SK-N-SH (cell line): ENCODE measurements around the gene NYAP2. TPM values are rescaled to one million over a fixed set of nuclear protein-coding genes. Genes with fewer than 3 reads are reported as not detected.

ENCODE experiments used
- CTCF ChIA-PET: fragments of 300-600, 350-600 bp; formaldehyde crosslinking; extraction: SDS; loops from one replicate; lab custom pipeline; 2021; lab: Yijun Ruan, JAX
- POLR2A ChIA-PET: fragments of 350-600 bp; sonication (Branson Sonifier 250); formaldehyde crosslinking; extraction: SDS; loops from one replicate; lab custom pipeline; 2020; ENCODE audit warnings: antibody characterized with exemption, inconsistent platforms; lab: Yijun Ruan, JAX
- DNase-seq: peaks from one replicate; pipeline ENCODE4 v3.0.0; 2012
- H2AFZ ChIP-seq: fragments of 200-600 bp; sonication (generic); 2 replicates; pipeline ENCODE4 v1.8.1; 2016; ENCODE audit warnings: antibody characterized with exemption, mild to moderate bottlenecking, low read depth
- H3F3A ChIP-seq: fragments of 200-600 bp; sonication (generic); replicated peaks from 2 replicates; pipeline ENCODE3; 2016; ENCODE audit warnings: antibody characterized with exemption, mild to moderate bottlenecking; ENCODE audit not compliant: insufficient read depth
- H3K27ac ChIP-seq, 2 experiments: fragments of 200-500 bp in 1 of 2; fragments of 200-600 bp in 1 of 2; sonication (Bioruptor generic) in 1 of 2; sonication (generic), shearing (Covaris generic) in 1 of 2; 2 replicates each; pipeline versions ENCODE4 v1.5.1 to v1.6.1; 2014 to 2016; ENCODE audit warnings: low read depth in 2 of 2, inconsistent platforms in 1 of 2, low read length in 1 of 2, mild to moderate bottlenecking in 1 of 2, mixed read lengths in 1 of 2
- H3K27me3 ChIP-seq: fragments of 200-600 bp; sonication (generic), shearing (Covaris generic); 2 replicates; pipeline ENCODE4 v1.6.1; 2016; ENCODE audit warnings: mixed run types; ENCODE audit not compliant: insufficient read depth
- H3K36me3 ChIP-seq, 2 experiments: fragments of 200-500 bp in 1 of 2; fragments of 200-600 bp in 1 of 2; sonication (Bioruptor generic) in 1 of 2; sonication (generic) in 1 of 2; replicated peaks in 1 of 2; 2 replicates each; pipeline versions ENCODE3 to v1.5.1; 2014 to 2016; ENCODE audit warnings: low read length in 1 of 2, mild to moderate bottlenecking in 1 of 2; ENCODE audit not compliant: insufficient read depth in 2 of 2, control insufficient read depth in 1 of 2
- H3K4me1 ChIP-seq, 2 experiments: fragments of 200-500 bp in 1 of 2; fragments of 200-600 bp in 1 of 2; sonication (Bioruptor generic) in 1 of 2; sonication (generic), shearing (Covaris generic) in 1 of 2; 2 replicates each; pipeline versions ENCODE4 v1.5.1 to v1.6.1; 2014 to 2016; ENCODE audit warnings: low read depth in 1 of 2, low read length in 1 of 2, mixed run types in 1 of 2; ENCODE audit not compliant: insufficient read depth in 2 of 2, control insufficient read depth in 1 of 2
- H3K4me2 ChIP-seq: fragments of 200-600 bp; sonication (generic), shearing (Covaris generic); 2 replicates; pipeline ENCODE4 v1.6.1; 2017; ENCODE audit warnings: mixed run types
- H3K4me3 ChIP-seq, 2 experiments: fragments of 200-500 bp in 1 of 2; fragments of 200-600 bp in 1 of 2; sonication (Bioruptor generic) in 1 of 2; sonication (generic), shearing (Covaris generic) in 1 of 2; 2 replicates each; pipeline versions ENCODE4 v1.5.1 to v1.8.1; 2014 to 2016; ENCODE audit warnings: low read depth in 2 of 2, inconsistent platforms in 1 of 2, low read length in 1 of 2, mild to moderate bottlenecking in 1 of 2, mixed read lengths in 1 of 2, moderate library complexity in 1 of 2
- H3K79me2 ChIP-seq: fragments of 200-600 bp; sonication (generic); 2 replicates; pipeline ENCODE4 v1.8.1; 2017; ENCODE audit warnings: mild to moderate bottlenecking; ENCODE audit not compliant: insufficient read depth
- H3K9ac ChIP-seq: fragments of 200-600 bp; sonication (generic); 2 replicates; pipeline ENCODE4 v1.6.1; 2017; ENCODE audit warnings: mixed run types
- H3K9me2 ChIP-seq: fragments of 200-600 bp; sonication (generic); 2 replicates; pipeline ENCODE4 v1.6.1; 2017; ENCODE audit warnings: mixed run types
- H3K9me3 ChIP-seq: fragments of 200-600 bp; sonication (generic); 2 replicates; pipeline ENCODE4 v1.6.1; 2017; ENCODE audit warnings: mixed run types, mild to moderate bottlenecking, moderate library complexity
- H4K20me1 ChIP-seq: fragments of 200-600 bp; sonication (generic); 2 replicates; pipeline ENCODE4 v1.6.1; 2017; ENCODE audit warnings: mild to moderate bottlenecking, mixed run types; ENCODE audit not compliant: insufficient read depth
- ELF1 ChIP-seq: IDR thresholded peaks from 2 replicates; pipeline ENCODE4 v1.4.0; 2012
- EP300 ChIP-seq, 2 experiments: IDR thresholded peaks; 2 replicates each; pipeline versions ENCODE4 v1.4.0 to v1.6.1; 2012; ENCODE audit warnings: borderline replicate concordance in 1 of 2, low read depth in 1 of 2, low read length in 1 of 2
- FOSL2 ChIP-seq: IDR thresholded peaks from 2 replicates; pipeline ENCODE4 v1.4.0; 2012; ENCODE audit warnings: low read depth, mild to moderate bottlenecking, moderate library complexity, borderline replicate concordance
- JUND ChIP-seq: IDR thresholded peaks from 2 replicates; pipeline ENCODE4 v1.4.0; 2012
- MXI1 ChIP-seq: IDR thresholded peaks from 2 replicates; pipeline ENCODE4 v1.6.1; 2012; ENCODE audit warnings: mild to moderate bottlenecking, low read depth, low read length, improper control_type of control experiment
- NFIC ChIP-seq: IDR thresholded peaks from 2 replicates; pipeline ENCODE4 v1.4.0; 2012; ENCODE audit warnings: borderline replicate concordance
- POLR2AphosphoS5 ChIP-seq: IDR thresholded peaks from 2 replicates; pipeline ENCODE4 v1.6.1; 2012; ENCODE audit warnings: low read depth, low read length
- RCOR1 ChIP-seq: fragments of 150-350 bp; IDR thresholded peaks from 2 replicates; pipeline ENCODE4 v1.6.1; 2017; ENCODE audit warnings: antibody characterized with exemption, low read length
- REST ChIP-seq: IDR thresholded peaks from 2 replicates; pipeline ENCODE4 v1.6.1; 2012; ENCODE audit warnings: mild to moderate bottlenecking, low read depth, low read length, moderate library complexity
- TAF1 ChIP-seq: IDR thresholded peaks from 2 replicates; pipeline ENCODE4 v1.6.1; 2012; ENCODE audit warnings: low read depth, mild to moderate bottlenecking, low read length, moderate library complexity, borderline replicate concordance
- YY1 ChIP-seq: IDR thresholded peaks from 2 replicates; pipeline ENCODE4 v1.4.0; 2012; ENCODE audit warnings: low read depth, mild to moderate bottlenecking
- WGBS: methylation state at CpG from one replicate; pipeline ENCODE4 v1.1.6; 2017; ENCODE audit warnings: low lambda C conversion rate; 5-methylcytosine and 5-hydroxymethylcytosine counted together
- polyA plus RNA-seq, 3 experiments: library from polyadenylated mRNA; depleted of rRNA; stranded (reverse); fragments of >200 nt; gene quantifications; 2 replicates each; pipeline ENCODE4 v1.2.3, GENCODE V29; 2012
- TF ChIP-seq, protein P1 (sequence below): IDR thresholded peaks from 2 replicates; pipeline ENCODE4; 2012

Gene NYAP2
- polyA plus RNA-seq, 1 of the 3 experiments (the other 2 are of a cell fraction) = not detected

- Histone ChIP-seq H3K4me2 (no peak overlapping the region), H3K9ac (no peak overlapping the region), H4K20me1 (no peaks in the 10 kb centered on the region), H3K9me2 (no peaks in the 10 kb centered on the region), H3K79me2 (no peaks in the 10 kb centered on the region), H3K9me3 (no peaks in the 10 kb centered on the region), H3K36me3 (no peaks in the 10 kb centered on the region), H3K4me3 (no peak overlapping the region), H2AFZ (no peak overlapping the region), H3K4me1 (no peaks in the 10 kb centered on the region; a peak in 2 of 4 replicates), H3F3A (no peaks in the 10 kb centered on the region)
- ChIA-PET POLR2A (no interaction called here), CTCF (interaction anchor here (0.6 kb wide), 1 partner anchor 31 kb away, joined by 3 read pairs; no protein-coding TSS in a partner anchor)
- no peak for DNase-seq
- 76% methylated on average over 4 of the region's 4 CpGs for WGBS
- TF ChIP-seq ELF1 = no peak
- TF ChIP-seq, protein P1, sequence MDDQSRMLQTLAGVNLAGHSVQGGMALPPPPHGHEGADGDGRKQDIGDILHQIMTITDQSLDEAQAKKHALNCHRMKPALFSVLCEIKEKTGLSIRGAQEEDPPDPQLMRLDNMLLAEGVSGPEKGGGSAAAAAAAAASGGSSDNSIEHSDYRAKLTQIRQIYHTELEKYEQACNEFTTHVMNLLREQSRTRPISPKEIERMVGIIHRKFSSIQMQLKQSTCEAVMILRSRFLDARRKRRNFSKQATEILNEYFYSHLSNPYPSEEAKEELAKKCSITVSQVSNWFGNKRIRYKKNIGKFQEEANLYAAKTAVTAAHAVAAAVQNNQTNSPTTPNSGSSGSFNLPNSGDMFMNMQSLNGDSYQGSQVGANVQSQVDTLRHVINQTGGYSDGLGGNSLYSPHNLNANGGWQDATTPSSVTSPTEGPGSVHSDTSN = no peak
- TF ChIP-seq REST = no peak
- no peak for TF ChIP-seq EP300 (IDR thresholded peaks at IDR 0.05; ENCODE audit: borderline replicate concordance in 1 of 2, low read depth in 1 of 2, low read length in 1 of 2)
- TF ChIP-seq POLR2AphosphoS5 = no peak
- no peak for TF ChIP-seq RCOR1
- TF ChIP-seq JUND = no peak
- TF ChIP-seq, all 33 proteins: peak for 0
- Histone ChIP-seq H3K27me3 (no peaks in the 10 kb centered on the region), H3K27ac (no peak overlapping the region)
Measured at GRCh38 chr2:225630824-225631533, 231.5 kb downstream of the NYAP2 start.

GRCh38 chr2:225632351-225632750 is 232.8 kb downstream of the NYAP2 start:
- H3K9me2 ChIP-seq = no peaks in the 10 kb centered on the region
- ChIA-PET CTCF (no interaction called here), POLR2A (no interaction called here)
- H3K79me2 ChIP-seq = no peaks in the 10 kb centered on the region
- TF ChIP-seq YY1 (no peak), TAF1 (no peak), FOSL2 (no peak), NFIC (no peak), MXI1 (no peak)
- H3F3A ChIP-seq = no peaks in the 10 kb centered on the region
- WGBS = 39% methylated on average over 3 of the region's 3 CpGs
- H2AFZ ChIP-seq = no peak overlapping the region
- H3K4me1 ChIP-seq = no peaks in the 10 kb centered on the region
- H3K4me2 ChIP-seq = no peak overlapping the region
- no peak for DNase-seq
- H3K9me3 ChIP-seq = no peaks in the 10 kb centered on the region
- H3K4me3 ChIP-seq = no peak overlapping the region
- no peaks in the 10 kb centered on the region for H3K27me3 ChIP-seq
- H3K36me3 ChIP-seq = no peaks in the 10 kb centered on the region
- no peak overlapping the region for H3K27ac ChIP-seq
- no peaks in the 10 kb centered on the region for H4K20me1 ChIP-seq
- no peak overlapping the region for H3K9ac ChIP-seq
